Colon (tissue), 2 donors: ENCODE measurements around the gene C6orf141.

ENCODE experiments used
- FAIRE-seq: peaks from 2 replicates; lab custom pipeline; 2012; peaks lifted over from hg19 to GRCh38; lab: Jason Lieb, UNC
- donor health status: control.
- donor health status: control.

C6orf141 gene

DNA sequence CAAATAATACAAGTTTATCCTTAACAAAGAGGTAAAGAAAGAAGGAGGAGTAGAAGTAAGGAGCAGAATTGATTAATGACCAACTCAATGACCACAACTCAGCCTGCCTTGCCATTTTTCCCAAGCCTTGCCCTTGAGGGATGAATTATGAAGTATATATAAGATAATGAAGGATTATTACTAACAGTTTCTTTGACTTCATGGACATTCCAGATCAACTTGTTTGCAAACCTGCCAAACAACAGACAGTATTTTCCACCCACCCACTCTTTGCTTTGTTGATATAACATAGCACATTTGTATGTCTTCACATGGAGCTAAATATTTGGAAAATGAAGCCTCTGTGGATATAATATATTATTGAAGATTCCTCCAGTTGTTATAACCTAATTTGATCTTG, 9.9 kb upstream of the C6orf141 start:
- no peak for FAIRE-seq

GRCh38 chr6:49541210-49541724, 9.2 kb upstream of the C6orf141 start:
- no peak for FAIRE-seq

DNA sequence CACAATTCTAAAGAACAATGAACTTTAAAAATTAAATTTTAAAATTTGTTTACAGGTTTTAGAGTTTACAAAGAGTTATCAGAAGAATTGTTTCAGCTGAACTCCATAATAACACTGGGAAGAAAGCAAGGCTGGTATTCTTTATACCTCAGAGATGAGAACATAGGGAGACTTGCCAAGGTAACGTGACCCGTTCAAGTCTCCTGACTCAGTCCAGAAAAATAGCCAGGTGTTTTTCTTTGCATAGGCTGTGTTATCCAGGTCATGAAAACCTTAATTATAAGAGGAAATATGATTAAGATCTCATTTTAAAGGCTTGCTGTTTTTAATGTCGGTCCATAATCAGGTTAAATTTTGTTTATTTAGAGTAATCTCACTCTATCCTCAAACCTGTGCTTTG, 8.5 kb upstream of the C6orf141 start:
- no peak for FAIRE-seq

- FAIRE-seq, result no peak
Measured at GRCh38 chr6:49543087-49543858, 7.2 kb upstream of the C6orf141 start.

GRCh38 chr6:49546331-49546730, 4.1 kb upstream of the C6orf141 start:
- FAIRE-seq, result no peak

- FAIRE-seq, result no peak
Measured at GRCh38 chr6:49548613-49549304, 1.7 kb upstream of the C6orf141 start.

DNA sequence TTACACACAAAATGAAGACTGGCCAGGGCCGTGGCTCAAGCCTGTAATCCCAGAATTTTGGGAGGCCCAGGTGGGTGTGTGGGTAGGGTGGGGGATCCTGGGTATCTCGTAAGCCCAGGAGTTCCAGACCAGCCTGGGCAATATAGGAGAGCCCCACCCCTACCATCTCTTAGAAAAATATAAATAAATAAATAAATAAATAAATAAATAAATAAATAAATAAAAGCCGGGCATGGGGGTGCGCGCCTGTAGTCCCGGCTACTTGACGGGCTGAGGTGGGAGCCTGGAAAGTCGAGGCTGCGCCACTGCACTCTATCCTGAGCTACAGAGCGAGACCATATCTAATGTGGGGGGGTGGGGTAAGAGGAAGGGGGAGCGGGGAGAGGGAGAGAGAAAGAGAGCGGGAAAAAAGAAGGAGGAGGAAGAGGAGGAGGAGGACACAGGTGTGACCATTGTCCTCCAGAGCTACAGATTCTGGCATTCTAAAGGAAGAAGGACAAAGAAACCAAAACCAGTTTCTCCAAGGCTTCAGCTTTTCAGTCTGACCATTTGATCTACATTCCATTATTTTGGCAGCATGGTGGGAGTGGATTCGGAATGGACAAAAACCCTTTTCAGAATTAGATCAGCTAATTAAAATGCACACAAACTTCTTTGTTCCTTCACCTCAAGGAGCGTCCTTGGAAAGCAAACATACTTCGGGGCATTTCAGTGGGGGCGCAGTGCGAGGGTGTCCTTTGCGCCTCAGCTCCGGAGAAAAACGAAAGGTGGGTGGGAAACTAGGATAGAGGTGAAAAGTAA, 577 bp upstream of the C6orf141 start:
- FAIRE-seq, result no peak

DNA sequence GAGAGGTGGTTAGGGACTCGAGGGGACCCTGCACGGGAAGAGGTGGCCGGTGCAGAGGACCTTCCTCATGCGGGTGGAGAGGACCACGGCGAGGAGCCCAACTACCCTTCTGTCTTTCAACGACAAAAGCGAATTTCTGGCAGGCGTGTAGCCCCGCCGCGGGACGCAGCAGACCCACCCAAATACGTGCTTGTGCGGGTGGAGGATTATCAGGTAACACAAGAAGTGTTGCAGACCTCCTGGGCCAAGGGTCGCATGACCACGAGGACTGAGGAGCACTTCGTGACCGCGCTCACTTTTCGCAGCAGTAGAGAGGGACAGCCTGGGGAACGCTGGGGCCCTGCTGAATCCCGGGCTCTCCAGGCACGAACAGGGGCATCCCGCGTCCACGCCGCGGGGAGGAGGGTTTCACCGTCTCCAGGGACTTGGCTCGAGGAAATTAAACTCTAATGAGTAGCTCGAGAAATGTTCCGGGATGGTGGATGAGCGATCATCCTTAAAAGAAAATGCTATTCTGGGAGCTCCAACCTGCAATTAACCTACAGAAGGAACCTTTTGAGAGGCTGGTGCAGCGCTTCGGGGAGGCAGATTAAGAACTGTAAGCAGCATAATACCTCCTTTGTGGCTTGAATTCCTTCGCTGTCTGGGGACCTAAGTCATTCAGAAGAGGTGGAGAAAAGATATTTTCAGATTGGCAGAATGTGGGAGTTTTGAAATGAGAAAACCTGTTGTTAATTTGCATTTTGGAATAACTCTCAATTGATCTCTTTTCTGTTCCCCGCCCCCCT, 804 bp downstream of the C6orf141 start:
- no peak for FAIRE-seq

- no peak for FAIRE-seq
Measured at GRCh38 chr6:49551866-49552129, 1.3 kb downstream of the C6orf141 start.

GRCh38 chr6:49552596-49552995, 2.1 kb downstream of the C6orf141 start:
- no peak for FAIRE-seq

GRCh38 chr6:49553384-49553783, 2.9 kb downstream of the C6orf141 start:
- FAIRE-seq, result no peak

- no peak for FAIRE-seq
Measured at GRCh38 chr6:49555951-49556350, 5.5 kb downstream of the C6orf141 start.

GRCh38 chr6:49556429-49556837, 6.0 kb downstream of the C6orf141 start:
- no peak for FAIRE-seq

GRCh38 chr6:49557177-49557576, 6.7 kb downstream of the C6orf141 start:
- no peak for FAIRE-seq

DNA sequence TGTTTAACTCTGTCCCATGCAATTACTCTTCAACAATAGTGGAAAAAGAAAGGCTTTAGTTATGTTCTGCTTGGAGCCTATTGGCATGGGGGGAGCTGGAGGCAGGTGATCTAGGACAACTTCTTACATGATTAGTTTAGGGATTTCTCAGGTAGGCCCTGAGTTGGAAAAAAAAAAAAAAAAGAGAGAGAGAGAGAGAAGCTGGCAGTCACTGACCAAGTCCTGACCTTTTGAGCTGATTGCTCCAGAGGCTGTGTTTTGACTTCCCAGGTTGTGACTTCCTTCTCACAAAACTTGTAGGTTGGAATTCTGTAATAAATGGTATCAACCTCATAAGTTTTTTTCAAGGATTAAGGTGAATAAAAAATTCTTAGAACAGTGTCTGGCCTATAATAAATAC, 7.8 kb downstream of the C6orf141 start:
- FAIRE-seq, result no peak

- no peak for FAIRE-seq
Measured at GRCh38 chr6:49563006-49563886, 12.8 kb downstream of the C6orf141 start.

- FAIRE-seq, result no peak
Measured at GRCh38 chr6:49564552-49564951, 14.1 kb downstream of the C6orf141 start.

DNA sequence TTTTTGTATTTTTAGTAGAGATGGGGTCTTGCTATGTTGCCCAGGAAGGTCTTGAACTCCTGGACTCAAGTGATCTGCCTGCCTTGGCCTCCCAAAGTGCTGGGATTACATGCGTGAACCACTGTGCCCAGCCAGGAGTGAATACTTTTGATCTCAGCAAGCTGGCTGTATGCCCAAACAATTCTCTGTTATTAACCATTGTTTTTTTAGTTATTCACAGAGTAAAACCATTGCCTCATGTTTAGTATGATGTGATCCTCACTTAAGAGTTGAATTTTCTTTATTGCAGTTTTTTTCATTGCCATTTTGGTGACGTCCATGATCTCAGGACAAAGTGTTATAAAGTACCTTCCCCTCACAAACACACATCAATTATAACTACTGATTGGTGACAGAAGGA, 14.8 kb downstream of the C6orf141 start:
- FAIRE-seq, result no peak

GRCh38 chr6:49565855-49566254, 15.4 kb downstream of the C6orf141 start:
- FAIRE-seq, result no peak

GRCh38 chr6:49570474-49571079, 20.1 kb downstream of the C6orf141 start:
- no peak for FAIRE-seq

GRCh38 chr6:49576618-49577017, 26.1 kb downstream of the C6orf141 start:
- no peak for FAIRE-seq
